Neural cell (in vitro differentiated cells): Measurements from ENCODE around the gene CSH2. TPM values are rescaled to one million over a fixed set of nuclear protein-coding genes. Genes with fewer than 3 reads are reported as not detected.
A peak's percentile ranks its signal among the peaks of the same experiment; 100 is the strongest.
"Not testable (repeated sequence)": the region's sequence is repeated elsewhere in the genome, so short reads cannot be mapped to it uniquely, and the experiment has no call there.

ENCODE experiments used
- H2AFZ ChIP-seq: fragments of 200-600, 300-800 bp; sonication (generic), shearing (Covaris generic); 2 replicates; pipeline ENCODE4 v1.6.0; 2014; ENCODE audit warnings: low read depth, mild to moderate bottlenecking, antibody characterized with exemption, low read length, moderate library complexity
- H3F3A ChIP-seq: fragments of 200-600 bp; shearing (Covaris generic); 2 replicates; pipeline ENCODE4 v1.6.1; 2016; ENCODE audit warnings: mild to moderate bottlenecking, moderate library complexity, mixed read lengths, antibody characterized with exemption, low read length; ENCODE audit not compliant: insufficient read depth, poor library complexity, severe bottlenecking
- H3K27ac ChIP-seq: fragments of 200-600, 300-800 bp; sonication (generic), shearing (Covaris generic); 2 replicates; pipeline ENCODE4 v1.5.1; 2014; ENCODE audit warnings: mild to moderate bottlenecking, low read length, moderate library complexity
- H3K27me3 ChIP-seq: fragments of 300-800, 200-600 bp; sonication (generic), shearing (Covaris generic); 2 replicates; pipeline ENCODE4 v1.6.0; 2014; ENCODE audit warnings: mild to moderate bottlenecking, low read depth, low read length, moderate library complexity; ENCODE audit not compliant: insufficient read depth
- H3K36me3 ChIP-seq: fragments of 300-800, 200-600 bp; sonication (generic), shearing (Covaris generic); 2 replicates; pipeline ENCODE4 v1.5.1; 2014; ENCODE audit warnings: mild to moderate bottlenecking, antibody characterized with exemption, low read length, moderate library complexity; ENCODE audit not compliant: insufficient read depth
- H3K4me2 ChIP-seq: fragments of 300-800, 200-600 bp; sonication (generic), shearing (Covaris generic); 2 replicates; pipeline ENCODE4 v1.6.0; 2014; ENCODE audit warnings: mild to moderate bottlenecking, low read length
- H3K4me3 ChIP-seq: fragments of 300-800, 200-600 bp; sonication (generic), shearing (Covaris generic); 2 replicates; pipeline ENCODE4 v1.5.1; 2014; ENCODE audit warnings: mild to moderate bottlenecking, low read length, moderate library complexity
- H3K79me2 ChIP-seq: fragments of 200-600 bp; shearing (Covaris generic); replicated peaks from 2 replicates; pipeline ENCODE4 v1.6.0; 2014; ENCODE audit warnings: mild to moderate bottlenecking, low read length, moderate library complexity; ENCODE audit not compliant: insufficient read depth
- H3K9ac ChIP-seq: fragments of 300-800, 200-600 bp; sonication (generic), shearing (Covaris generic); 2 replicates; pipeline ENCODE4 v1.6.1; 2016; ENCODE audit warnings: mild to moderate bottlenecking, low read length, mixed read lengths
- H3K9me2 ChIP-seq: fragments of 200-600 bp; shearing (Covaris generic); 2 replicates; pipeline ENCODE4 v1.6.1; 2016; ENCODE audit warnings: mild to moderate bottlenecking, low read length, mixed read lengths; ENCODE audit not compliant: insufficient read depth
- H3K9me3 ChIP-seq: fragments of 200-600, 300-800 bp; sonication (generic), shearing (Covaris generic); 2 replicates; pipeline ENCODE4 v1.6.1; 2016; ENCODE audit warnings: mild to moderate bottlenecking, mixed run types, low read length, moderate library complexity, mixed read lengths
- H4K20me1 ChIP-seq: fragments of 200-600 bp; shearing (Covaris generic); 2 replicates; pipeline ENCODE4 v1.6.1; 2016; ENCODE audit warnings: mild to moderate bottlenecking, mixed run types; ENCODE audit not compliant: insufficient read depth
- RAD21 ChIP-seq: fragments of 450-650 bp; conservative IDR thresholded peaks from 2 replicates; pipeline ENCODE4 v1.6.1; 2014; ENCODE audit warnings: antibody characterized with exemption, mild to moderate bottlenecking, moderate library complexity
- SMC3 ChIP-seq: fragments of 450-650 bp; conservative IDR thresholded peaks from 2 replicates; pipeline ENCODE4 v1.6.1; 2014; ENCODE audit warnings: antibody characterized with exemption, mild to moderate bottlenecking, moderate library complexity; ENCODE audit not compliant: poor library complexity
- polyA plus RNA-seq: library from polyadenylated mRNA; depleted of rRNA; stranded (reverse); fragments of >200 nt; gene quantifications from 2 replicates; pipeline ENCODE4 v1.2.3, GENCODE V29; 2014
- TF ChIP-seq, protein P1 (sequence below): fragments of 450-650 bp; IDR thresholded peaks from 2 replicates; pipeline ENCODE4 v1.5.1; 2014; ENCODE audit warnings: antibody characterized with exemption, mild to moderate bottlenecking, moderate library complexity; ENCODE audit not compliant: poor library complexity, severe bottlenecking

CSH2 gene
- polyA plus RNA-seq, 1 donor from 2014 or later: not detected

DNA sequence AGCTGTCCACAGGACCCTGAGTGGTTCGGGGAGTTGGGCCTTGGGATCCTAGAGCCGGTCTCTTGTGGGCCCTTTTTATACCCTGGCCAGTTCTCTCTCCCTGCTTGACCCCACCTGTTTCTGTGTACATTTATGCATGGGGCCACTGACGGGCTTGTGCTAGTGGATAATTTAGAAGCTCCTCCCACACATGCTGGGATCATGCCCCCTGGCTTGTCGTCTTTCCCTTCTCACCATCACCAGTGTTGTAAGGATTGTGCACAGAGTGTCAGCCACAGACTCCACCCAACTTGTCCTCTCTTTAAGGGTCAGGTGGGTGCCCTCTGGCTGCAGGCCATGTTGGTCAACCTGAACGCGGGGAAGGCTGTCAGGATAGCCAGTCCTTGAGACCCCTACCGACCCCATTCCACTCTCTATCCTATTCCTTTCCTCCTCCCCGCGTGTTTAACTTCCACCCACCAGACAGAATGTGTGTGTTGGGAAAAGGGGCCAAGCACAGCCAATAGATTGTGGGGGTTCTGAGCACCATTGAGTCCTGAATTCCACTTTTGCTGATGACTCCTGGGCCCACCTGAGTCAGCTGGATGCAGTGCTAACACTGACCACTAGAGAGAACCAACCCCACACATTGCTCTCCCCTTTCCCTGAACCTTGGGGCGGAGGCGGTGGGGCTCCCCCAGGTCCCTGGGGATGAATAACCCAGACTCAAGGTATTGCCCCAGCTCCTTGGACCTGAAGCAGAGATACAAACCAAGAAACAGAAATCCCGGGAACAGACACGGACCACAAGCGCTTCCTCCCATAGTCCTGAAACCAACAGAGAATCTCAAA, 23.3 kb upstream of the CSH2 start, which contains the start of gene CSH1:
CSH1 (minus strand) TSS at position 51 of the 831 bp plus-strand sequence. CDS start 63 bp downstream, outside the sequence.
- not testable (repeated sequence) for H2AFZ ChIP-seq, H3K4me3 ChIP-seq, H3K9me3 ChIP-seq, H3K27ac ChIP-seq, H3K9me2 ChIP-seq, H4K20me1 ChIP-seq, H3K4me2 ChIP-seq, H3K27me3 ChIP-seq, H3K79me2 ChIP-seq, H3F3A ChIP-seq, H3K9ac ChIP-seq, H3K36me3 ChIP-seq

DNA sequence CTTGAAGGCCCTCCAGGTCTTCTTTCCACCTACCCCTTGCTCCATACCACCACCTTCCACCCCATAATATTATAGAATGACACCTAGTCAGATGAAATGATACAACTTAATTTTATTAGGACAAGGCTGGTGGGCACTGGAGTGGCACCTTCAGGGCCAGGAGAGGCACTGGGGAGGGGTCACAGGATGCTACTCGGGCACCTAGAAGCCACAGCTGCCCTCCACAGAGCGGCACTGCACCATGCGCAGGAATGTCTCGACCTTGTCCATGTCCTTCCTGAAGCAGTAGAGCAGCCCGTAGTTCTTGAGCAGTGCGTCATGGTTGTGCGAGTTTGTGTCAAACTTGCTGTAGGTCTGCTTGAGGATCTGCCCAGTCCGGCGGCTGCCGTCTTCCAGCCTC, 21.3 kb upstream of the CSH2 start:
- not testable (repeated sequence) for H3K4me3 ChIP-seq, H3K27ac ChIP-seq, H3K9me2 ChIP-seq, H3F3A ChIP-seq, H3K27me3 ChIP-seq, H3K9me3 ChIP-seq, H3K9ac ChIP-seq, H4K20me1 ChIP-seq, H2AFZ ChIP-seq, H3K4me2 ChIP-seq, H3K36me3 ChIP-seq, H3K79me2 ChIP-seq

DNA sequence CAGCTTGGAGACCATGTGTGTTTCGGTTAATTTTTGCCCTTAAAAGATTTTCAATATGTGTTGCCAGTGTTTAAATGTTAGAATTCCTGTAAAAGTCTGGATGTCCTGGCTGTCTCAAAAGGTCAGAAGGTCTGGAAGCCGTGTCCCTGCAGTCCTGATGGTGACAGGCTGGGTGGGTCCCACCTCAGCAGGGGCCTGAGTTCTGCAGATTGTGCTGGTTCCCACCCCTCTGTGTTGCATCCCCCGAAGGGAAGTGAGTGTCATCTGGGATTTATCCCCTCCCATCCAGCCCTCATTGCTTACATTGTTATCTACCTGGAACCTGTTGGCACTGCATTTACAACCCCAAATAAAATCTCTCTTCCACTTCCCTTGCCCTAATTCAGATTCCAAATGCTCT, 20.5 kb upstream of the CSH2 start:
- not testable (repeated sequence) for H3K27me3 ChIP-seq, H3K36me3 ChIP-seq, H3K79me2 ChIP-seq, H3K9me3 ChIP-seq, H3K27ac ChIP-seq, H2AFZ ChIP-seq, H3F3A ChIP-seq, H3K4me3 ChIP-seq, H4K20me1 ChIP-seq, H3K9me2 ChIP-seq, H3K9ac ChIP-seq, H3K4me2 ChIP-seq

DNA sequence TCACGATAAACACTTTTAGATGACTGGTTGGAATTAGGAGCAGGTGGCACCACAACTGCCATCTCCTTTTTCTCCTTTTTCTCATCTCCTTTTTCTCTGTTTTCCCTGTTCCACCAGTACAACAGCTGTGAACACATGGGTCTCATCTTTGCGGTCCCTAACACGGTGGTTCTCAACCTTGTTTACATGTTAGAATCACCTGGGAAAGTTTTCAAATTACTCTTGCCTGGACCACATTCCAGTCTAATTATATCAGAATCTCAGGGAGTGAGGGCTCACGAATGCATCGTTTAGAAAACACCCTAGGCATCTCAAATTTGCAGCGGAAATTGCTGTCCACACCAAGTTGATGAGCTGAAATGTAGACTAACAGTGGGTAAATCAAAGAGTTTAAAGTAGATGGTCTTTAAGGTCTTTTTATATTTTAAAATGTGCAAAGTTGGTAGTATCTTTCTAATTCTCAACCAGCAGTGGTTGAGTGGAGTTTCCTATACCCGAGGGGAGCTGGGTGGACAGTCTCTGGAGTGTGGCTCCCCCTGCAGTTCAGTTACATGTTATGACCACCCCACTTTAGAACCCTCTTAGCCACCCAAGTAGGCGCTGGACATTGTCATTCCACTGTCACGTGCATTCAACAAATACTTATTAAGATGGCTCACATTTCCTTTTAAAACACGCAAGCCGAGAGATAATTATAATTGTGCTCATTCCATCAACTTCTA, 19.0 kb upstream of the CSH2 start:
- not testable (repeated sequence) for H4K20me1 ChIP-seq, H3K4me2 ChIP-seq, H2AFZ ChIP-seq, H3K9me2 ChIP-seq, H3F3A ChIP-seq, H3K27me3 ChIP-seq, H3K4me3 ChIP-seq, H3K9ac ChIP-seq, H3K9me3 ChIP-seq, H3K36me3 ChIP-seq, H3K27ac ChIP-seq, H3K79me2 ChIP-seq

DNA sequence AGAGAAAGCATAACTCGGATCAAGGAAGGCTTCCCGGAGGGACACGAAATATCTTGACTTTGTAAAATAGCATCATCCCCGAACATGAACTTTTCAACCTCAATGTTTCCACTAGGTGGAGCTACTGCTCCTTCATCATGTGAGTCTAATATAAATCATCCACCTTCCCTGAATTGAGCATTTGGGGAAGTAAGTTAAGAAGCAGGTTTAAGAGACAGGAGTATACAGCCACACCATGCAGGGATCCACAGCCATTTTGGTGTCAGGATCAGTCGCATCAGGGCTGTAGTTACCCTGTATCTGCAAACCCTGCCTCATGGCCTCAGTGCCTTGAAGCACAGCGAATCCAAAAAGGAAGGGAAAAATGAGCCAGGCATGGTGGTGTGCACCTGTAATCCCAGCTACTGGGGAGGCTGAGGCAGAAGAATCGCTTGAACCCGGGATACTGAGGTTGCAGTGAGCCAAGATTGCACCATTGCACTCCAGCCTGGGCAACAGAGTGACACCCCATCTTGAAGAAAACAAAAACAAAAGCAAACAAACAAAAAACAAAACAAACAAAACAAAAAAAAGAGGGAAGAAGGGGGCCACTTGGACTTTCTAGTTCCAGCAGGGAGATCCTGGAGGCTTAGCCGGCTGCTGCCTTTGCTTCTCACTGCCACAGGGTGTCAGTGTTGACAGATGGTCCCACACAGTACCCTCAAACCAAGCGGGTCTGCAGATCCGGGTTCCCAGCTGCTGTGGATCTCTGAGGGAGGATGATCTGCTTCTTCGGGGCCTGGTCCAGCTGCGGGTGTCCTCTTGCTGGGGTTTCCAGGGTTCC, 15.8 kb upstream of the CSH2 start:
- H3K27me3 ChIP-seq, H3K4me2 ChIP-seq, H3K9me2 ChIP-seq, H3F3A ChIP-seq, H2AFZ ChIP-seq, H3K36me3 ChIP-seq, H3K79me2 ChIP-seq, H3K9ac ChIP-seq, H3K9me3 ChIP-seq, H3K4me3 ChIP-seq, H3K27ac ChIP-seq, H4K20me1 ChIP-seq: not testable (repeated sequence)
- TF ChIP-seq SMC3: peak; percentile 34
- TF ChIP-seq, protein P1, sequence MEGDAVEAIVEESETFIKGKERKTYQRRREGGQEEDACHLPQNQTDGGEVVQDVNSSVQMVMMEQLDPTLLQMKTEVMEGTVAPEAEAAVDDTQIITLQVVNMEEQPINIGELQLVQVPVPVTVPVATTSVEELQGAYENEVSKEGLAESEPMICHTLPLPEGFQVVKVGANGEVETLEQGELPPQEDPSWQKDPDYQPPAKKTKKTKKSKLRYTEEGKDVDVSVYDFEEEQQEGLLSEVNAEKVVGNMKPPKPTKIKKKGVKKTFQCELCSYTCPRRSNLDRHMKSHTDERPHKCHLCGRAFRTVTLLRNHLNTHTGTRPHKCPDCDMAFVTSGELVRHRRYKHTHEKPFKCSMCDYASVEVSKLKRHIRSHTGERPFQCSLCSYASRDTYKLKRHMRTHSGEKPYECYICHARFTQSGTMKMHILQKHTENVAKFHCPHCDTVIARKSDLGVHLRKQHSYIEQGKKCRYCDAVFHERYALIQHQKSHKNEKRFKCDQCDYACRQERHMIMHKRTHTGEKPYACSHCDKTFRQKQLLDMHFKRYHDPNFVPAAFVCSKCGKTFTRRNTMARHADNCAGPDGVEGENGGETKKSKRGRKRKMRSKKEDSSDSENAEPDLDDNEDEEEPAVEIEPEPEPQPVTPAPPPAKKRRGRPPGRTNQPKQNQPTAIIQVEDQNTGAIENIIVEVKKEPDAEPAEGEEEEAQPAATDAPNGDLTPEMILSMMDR: peak; percentile 44
- TF ChIP-seq RAD21: peak; percentile 10

DNA sequence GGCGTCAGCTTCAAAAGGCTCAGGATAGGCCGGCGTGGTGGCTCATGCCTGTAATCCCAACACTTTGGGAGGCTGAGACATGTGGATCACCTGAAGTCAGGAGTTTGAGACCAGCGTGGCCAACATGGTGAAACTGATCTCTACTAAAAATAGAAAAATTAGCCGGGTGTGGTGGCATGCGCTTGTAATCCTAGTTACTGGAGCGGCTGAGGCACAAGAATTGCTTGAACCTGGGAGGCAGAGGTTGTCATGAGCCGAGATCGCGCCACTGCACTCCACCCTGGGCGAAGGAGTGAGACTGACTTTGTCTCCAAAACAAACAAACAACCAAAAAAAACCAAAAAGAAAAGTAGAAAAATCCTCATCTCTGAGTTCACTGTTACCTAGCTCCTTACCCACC, 11.6 kb upstream of the CSH2 start:
- not testable (repeated sequence) for H3K4me3 ChIP-seq, H3K36me3 ChIP-seq, H4K20me1 ChIP-seq, H3K9me3 ChIP-seq, H3K27me3 ChIP-seq, H3K4me2 ChIP-seq, H3K9me2 ChIP-seq, H3K9ac ChIP-seq, H2AFZ ChIP-seq, H3K27ac ChIP-seq, H3F3A ChIP-seq, H3K79me2 ChIP-seq
